Mucosa of stomach (tissue), 1 donor: ENCODE results near the gene SCO1.

Source experiments
- H3K27me3 ChIP-seq: one replicate; pipeline ENCODE4 v1.7.0; 2013; ENCODE audit warnings: mild to moderate bottlenecking, low read length; ENCODE audit not compliant: control insufficient read depth, insufficient read depth
- H3K36me3 ChIP-seq: one replicate; pipeline ENCODE4 v1.7.0; 2013; ENCODE audit warnings: low read length; ENCODE audit not compliant: control insufficient read depth, insufficient read depth
- H3K4me1 ChIP-seq: one replicate; pipeline ENCODE4 v1.7.0; 2013; ENCODE audit warnings: mild to moderate bottlenecking, low read length; ENCODE audit not compliant: control insufficient read depth, insufficient read depth
- H3K4me3 ChIP-seq: one replicate; pipeline ENCODE4 v1.7.0; 2013; ENCODE audit warnings: low read length
- H3K9ac ChIP-seq: one replicate; pipeline ENCODE4 v1.7.0; 2013; ENCODE audit warnings: mild to moderate bottlenecking, low read length, moderate library complexity
- H3K9me3 ChIP-seq: one replicate; pipeline ENCODE4 v1.7.0; 2013; ENCODE audit warnings: mild to moderate bottlenecking, low read length, moderate library complexity; ENCODE audit not compliant: control insufficient read depth
- donor health status: Pancreatic carcinoma.

SCO1 gene

DNA sequence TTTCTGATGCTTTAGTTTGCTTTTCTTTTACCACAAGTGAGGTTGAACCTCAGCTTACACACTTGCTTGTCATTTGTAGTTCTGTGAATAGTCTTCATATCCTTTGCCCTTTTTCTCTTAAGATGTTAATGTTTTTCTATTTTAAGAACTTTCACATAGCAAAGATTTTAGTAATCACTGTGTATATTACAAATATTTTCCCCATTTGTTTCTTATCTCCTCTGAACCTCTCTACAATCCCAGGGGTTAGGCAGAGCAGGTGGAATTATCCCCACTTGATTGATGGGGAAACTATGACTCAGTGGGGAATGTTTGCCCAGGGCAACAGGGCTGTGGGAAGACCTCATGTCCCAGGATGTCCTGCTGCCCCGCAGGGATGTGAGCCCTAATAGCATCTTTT lies 28.6 kb downstream of the SCO1 start:
- no peak overlapping the region for H3K9ac ChIP-seq
- no peaks in the 10 kb centered on the region for H3K4me1 ChIP-seq
- no peak overlapping the region for H3K4me3 ChIP-seq
- no peaks in the 10 kb centered on the region for H3K9me3 ChIP-seq
- H3K27me3 ChIP-seq = no peaks in the 10 kb centered on the region
- no peaks in the 10 kb centered on the region for H3K36me3 ChIP-seq

DNA sequence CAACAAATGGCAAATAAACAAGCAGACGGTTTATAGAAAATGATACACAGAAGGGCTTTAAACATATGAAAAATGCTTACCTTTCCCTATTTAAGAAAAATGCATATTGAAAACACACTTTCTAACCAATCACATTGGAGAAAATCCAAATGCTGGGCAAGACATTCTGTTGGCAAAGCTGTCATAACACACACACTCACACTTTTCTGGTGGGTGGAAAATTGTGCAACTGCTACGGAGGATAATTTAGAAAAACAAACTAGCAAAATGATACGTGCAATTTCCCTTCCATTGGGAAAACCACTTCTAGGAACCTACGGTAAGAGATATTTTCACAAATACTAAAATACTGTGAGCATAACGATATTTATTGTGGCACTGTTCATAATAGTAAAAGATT lies 30.4 kb downstream of the SCO1 start:
- H3K9me3 ChIP-seq = no peaks in the 10 kb centered on the region

DNA sequence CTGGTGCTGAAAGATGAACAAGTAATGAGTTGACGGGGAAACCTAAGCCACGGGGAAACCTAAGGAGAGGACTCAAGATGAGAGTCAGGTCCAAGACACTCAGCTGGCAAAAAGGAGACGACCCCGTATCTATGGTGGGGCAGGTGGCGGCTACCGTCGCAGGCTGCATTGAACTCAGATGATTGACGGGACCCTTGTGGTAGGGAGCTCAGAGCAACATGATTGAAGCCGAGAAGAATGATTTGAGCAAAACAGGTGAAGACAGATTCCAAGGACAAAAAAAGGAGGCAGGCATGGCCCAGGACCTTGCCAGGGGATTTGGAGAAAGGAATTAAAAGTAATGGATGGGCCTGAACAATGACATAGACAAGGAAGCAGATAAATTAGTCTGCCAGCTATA lies 32.8 kb downstream of the SCO1 start:
- H3K36me3 ChIP-seq = no peaks in the 10 kb centered on the region
- no peak overlapping the region for H3K4me3 ChIP-seq
- H3K9ac ChIP-seq = no peak overlapping the region
- H3K4me1 ChIP-seq = no peaks in the 10 kb centered on the region
- H3K9me3 ChIP-seq = no peaks in the 10 kb centered on the region
- no peaks in the 10 kb centered on the region for H3K27me3 ChIP-seq

More for the DNA sequence above, 30.4 kb downstream of the SCO1 start:
- H3K4me3 ChIP-seq = no peak overlapping the region
- H3K4me1 ChIP-seq = no peaks in the 10 kb centered on the region
- no peak overlapping the region for H3K9ac ChIP-seq
- no peaks in the 10 kb centered on the region for H3K27me3 ChIP-seq
- no peaks in the 10 kb centered on the region for H3K36me3 ChIP-seq

DNA sequence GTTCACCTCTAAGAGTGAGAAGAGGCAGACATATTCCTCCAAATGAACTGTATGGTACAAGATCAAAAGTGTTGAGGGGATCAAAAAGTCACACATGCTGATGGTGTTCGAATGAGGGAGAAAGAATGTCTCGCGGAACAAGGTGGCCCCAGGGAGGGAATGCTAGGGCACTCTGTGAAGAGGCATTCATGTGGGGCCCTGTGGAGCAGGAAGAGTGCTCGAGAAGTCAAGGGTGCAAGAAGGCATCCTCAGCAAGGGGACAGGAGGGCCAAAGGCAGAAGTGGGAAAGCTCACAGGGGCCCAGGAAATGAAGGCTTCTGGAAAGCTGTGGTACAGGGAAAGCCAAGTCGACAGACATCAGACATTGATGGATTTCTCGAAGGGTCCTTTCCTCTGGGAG lies 34.1 kb downstream of the SCO1 start:
- H3K4me1 ChIP-seq = no peaks in the 10 kb centered on the region
- no peak overlapping the region for H3K9ac ChIP-seq
- no peak overlapping the region for H3K4me3 ChIP-seq
- H3K9me3 ChIP-seq = no peaks in the 10 kb centered on the region
- H3K36me3 ChIP-seq = no peaks in the 10 kb centered on the region
- H3K27me3 ChIP-seq = no peaks in the 10 kb centered on the region

DNA sequence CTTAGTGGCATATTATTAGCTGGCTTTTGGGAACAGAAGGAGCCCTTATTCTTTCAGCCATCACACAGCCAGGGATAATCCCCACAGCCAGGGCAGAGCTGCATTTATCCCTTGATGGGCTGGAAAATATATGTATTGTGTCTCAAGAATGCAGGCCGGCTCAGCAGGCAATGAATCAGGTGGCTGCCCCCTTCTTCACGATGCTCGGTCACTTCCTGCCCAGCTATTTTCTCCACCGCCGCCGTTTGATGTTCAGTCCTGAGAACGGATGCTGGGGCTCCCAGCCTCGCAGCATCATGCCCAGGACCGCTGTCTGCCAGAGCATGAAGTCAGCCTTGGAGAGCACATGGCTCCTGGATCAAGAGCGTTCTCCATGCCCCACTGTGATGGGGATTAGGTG lies 35.9 kb downstream of the SCO1 start:
- no peaks in the 10 kb centered on the region for H3K36me3 ChIP-seq
- no peak overlapping the region for H3K9ac ChIP-seq

DNA sequence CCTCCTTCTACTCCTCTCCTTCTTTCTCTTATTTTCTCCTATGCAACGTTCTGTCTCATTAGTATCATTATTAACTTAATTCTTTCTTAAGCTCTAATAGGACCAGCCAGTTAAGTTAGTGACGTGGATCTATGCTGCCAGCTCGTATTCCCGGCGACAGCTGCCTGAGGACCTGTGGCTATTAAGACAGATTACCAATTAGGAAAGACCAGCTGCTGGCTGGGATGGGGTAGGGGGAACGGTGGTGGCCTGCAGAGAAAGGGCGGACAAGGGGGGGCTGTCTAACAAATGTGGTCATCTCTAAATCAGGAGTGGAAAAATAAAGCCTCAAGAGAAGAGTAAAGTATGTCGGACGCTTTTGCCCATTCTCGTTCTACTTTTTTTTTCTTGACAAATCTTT lies 39.5 kb downstream of the SCO1 start:
- no peaks in the 10 kb centered on the region for H3K9me3 ChIP-seq
- H3K27me3 ChIP-seq = no peaks in the 10 kb centered on the region
- H3K36me3 ChIP-seq = no peaks in the 10 kb centered on the region
- H3K4me3 ChIP-seq = no peak overlapping the region
- H3K9ac ChIP-seq = no peak overlapping the region
- H3K4me1 ChIP-seq = no peaks in the 10 kb centered on the region

More for the DNA sequence above, 35.9 kb downstream of the SCO1 start:
- Histone ChIP-seq H3K4me3 (no peak overlapping the region), H3K9me3 (no peaks in the 10 kb centered on the region), H3K4me1 (no peaks in the 10 kb centered on the region), H3K27me3 (no peaks in the 10 kb centered on the region)

DNA sequence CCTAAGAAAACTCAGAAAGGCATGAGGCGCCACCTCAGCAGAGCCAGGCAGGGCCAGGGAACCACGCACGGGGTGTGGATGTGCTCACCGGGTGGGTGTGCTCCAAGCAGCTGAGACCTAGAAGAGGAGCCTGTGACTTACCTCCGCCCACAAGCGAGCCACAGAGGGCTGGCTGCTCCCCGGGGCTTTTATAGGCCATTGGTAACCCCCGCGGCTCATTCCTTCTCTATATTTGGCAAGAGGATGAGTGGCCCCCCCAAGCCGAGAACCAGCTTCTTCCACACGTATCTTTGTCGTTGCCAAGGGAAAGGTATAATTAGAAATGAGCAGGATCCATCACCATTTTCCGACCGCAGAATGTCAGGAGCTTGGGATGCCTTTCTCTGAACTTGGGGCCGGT lies 40.2 kb downstream of the SCO1 start, which contains the start of gene MYH3:
MYH3 (minus strand) TSS at position 162 of the 400 bp plus-strand sequence. CDS start 2,245 bp downstream, outside the sequence.
- H3K9ac ChIP-seq = no peak within 1 kb of the TSS
- no peaks in the 10 kb centered on the region for H3K9me3 ChIP-seq
- no peak within 1 kb of the TSS for H3K4me3 ChIP-seq
- H3K4me1 ChIP-seq = no peaks in the 10 kb centered on the region
- H3K27me3 ChIP-seq = no peaks in the 10 kb centered on the region
- no peaks in the 10 kb centered on the region for H3K36me3 ChIP-seq

DNA sequence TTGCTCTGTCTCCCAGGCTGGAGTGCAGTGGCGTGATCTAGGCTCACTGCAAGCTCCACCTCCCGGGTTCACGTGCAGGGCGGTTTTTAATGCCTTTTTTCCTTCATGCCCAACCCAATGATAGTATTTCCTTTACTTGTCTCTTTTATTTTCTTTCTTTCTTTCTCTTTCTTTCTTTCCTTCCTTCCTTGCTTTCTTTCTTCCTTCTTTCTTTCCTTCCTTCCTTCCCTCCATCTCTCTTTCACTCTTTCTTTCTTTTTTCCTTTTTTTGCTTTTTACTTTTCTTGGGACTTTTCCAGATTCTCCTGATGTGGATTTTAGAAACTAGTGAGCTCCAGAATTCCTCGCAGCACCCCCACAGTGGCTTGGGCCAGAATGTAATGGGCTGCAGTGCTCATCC lies 43.3 kb downstream of the SCO1 start:
- Histone ChIP-seq H3K36me3 (no peaks in the 10 kb centered on the region), H3K9ac (no peak overlapping the region), H3K27me3 (no peaks in the 10 kb centered on the region), H3K4me3 (no peak overlapping the region), H3K4me1 (no peaks in the 10 kb centered on the region), H3K9me3 (no peaks in the 10 kb centered on the region)

DNA sequence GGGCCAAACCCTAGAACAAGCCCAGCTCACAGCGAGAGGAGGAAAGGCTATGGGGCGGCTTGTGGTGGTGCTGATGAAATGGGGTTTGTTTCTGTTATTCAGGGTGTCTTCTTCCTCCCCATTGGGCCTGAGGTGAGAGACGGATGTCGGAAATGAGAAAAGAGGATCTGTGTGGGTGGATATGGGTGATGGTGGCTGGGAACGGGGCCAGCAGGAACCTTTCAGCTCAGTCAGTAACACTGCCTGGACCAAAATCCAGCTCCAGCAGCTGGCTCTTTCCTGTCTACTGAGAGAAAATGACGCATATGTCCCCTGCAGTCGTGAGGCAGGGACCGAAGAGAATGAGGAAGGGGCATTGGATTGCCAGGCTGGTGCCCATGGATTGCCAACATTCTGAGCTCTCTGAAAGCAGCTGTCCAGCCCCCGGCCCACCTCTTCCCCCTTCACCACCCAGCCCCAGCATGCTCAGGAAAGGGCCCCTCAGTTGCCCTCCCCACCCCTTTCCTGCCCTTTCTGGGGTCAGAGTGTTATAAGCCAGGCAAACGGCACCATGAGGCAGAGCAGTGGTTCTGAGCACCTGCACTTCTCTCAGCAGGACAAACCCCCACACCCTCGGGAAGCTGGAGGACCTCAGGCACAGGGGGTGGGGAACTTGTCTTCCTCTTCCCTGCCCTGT lies 44.2 kb downstream of the SCO1 start:
- Histone ChIP-seq H3K4me1 (no peaks in the 10 kb centered on the region), H3K9ac (no peak overlapping the region), H3K4me3 (no peak overlapping the region), H3K27me3 (no peaks in the 10 kb centered on the region), H3K36me3 (no peaks in the 10 kb centered on the region), H3K9me3 (no peaks in the 10 kb centered on the region)

DNA sequence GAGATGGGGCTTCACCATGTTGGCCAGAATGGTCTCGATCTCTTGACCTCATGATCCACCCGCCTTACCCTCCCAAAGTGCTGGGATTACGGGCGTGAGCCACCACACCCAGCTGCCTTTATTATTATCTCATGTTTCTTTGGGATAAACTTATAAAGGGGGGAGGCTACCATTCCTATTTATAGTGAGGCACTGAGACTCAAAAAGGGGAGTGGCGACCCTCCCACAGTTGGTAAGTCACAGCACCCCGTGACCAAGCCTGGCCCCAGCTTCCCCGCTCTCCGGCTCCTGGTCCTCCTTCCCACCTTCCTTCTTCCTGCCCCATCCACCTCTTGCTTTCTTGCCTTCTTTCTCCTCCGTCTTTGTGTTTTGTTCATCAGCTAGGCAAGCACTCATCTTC lies 45.4 kb downstream of the SCO1 start:
- no peaks in the 10 kb centered on the region for H3K27me3 ChIP-seq
- no peaks in the 10 kb centered on the region for H3K4me1 ChIP-seq
- no peaks in the 10 kb centered on the region for H3K9me3 ChIP-seq
- H3K9ac ChIP-seq = no peak overlapping the region
- no peaks in the 10 kb centered on the region for H3K36me3 ChIP-seq
- no peak overlapping the region for H3K4me3 ChIP-seq

DNA sequence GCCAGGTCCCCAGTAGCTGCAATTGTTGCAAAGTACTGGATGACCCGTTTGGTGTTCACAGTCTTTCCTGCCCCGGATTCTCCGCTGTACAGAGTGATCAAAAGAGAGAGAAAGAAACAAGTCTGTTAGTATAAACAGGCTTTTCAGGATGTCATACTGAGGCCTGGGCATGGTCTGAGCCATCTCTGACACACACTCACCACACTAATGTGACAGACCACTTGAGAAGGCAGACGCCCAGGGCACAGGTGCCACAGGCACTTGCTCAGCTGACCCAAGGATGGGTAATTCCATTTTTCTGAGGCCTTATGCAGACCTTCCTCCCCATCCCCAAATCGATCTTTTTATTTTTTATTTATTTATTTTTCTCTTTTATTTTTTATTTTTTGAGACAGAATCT lies 47.7 kb downstream of the SCO1 start:
- H3K4me3 ChIP-seq = no peak overlapping the region
- no peaks in the 10 kb centered on the region for H3K9me3 ChIP-seq
- no peaks in the 10 kb centered on the region for H3K36me3 ChIP-seq
- H3K9ac ChIP-seq = no peak overlapping the region
- H3K4me1 ChIP-seq = no peaks in the 10 kb centered on the region
- no peaks in the 10 kb centered on the region for H3K27me3 ChIP-seq

DNA sequence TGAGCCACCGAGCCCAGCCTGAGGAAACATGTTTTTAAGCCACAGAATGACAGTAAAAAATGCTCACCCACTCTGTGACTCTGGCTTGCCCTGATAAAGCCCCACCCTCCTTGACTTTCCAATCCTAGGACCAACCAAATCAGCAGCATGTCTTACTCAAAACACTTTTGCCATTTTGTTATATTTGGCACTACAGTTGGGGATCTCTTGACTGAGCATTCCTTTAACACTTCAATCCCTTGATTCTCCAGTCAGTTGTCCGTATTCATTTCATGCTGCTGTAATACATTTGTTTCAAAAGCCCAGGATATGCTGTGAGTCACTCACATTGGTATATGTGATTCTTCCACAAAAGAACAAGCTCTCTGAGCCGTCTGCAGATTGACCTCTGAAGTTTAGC lies 48.4 kb downstream of the SCO1 start:
- Histone ChIP-seq H3K36me3 (no peaks in the 10 kb centered on the region), H3K4me1 (no peaks in the 10 kb centered on the region), H3K27me3 (no peaks in the 10 kb centered on the region), H3K9ac (no peak overlapping the region), H3K9me3 (no peaks in the 10 kb centered on the region), H3K4me3 (no peak overlapping the region)

DNA sequence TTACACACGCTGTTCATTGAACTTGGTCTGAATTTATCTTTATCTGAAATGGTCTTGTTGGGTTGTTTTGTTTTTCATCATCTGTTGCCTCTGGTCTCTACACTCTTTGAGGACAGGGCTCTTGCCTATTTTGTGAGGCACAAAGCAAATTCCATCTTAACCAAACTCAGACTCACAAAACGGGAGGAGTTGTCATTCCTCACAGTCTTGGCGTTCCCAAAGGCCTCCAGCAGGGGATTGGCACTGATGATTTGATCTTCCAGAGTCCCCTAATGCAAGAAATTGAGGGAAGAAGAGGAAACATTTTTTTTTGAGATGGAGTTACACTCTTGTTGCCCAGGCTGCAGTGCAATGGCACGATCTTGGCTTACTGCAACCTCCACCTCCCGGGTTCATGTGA lies 49.0 kb downstream of the SCO1 start:
- Histone ChIP-seq H3K9ac (no peak overlapping the region), H3K9me3 (no peaks in the 10 kb centered on the region), H3K36me3 (no peaks in the 10 kb centered on the region), H3K4me3 (no peak overlapping the region), H3K27me3 (no peaks in the 10 kb centered on the region), H3K4me1 (no peaks in the 10 kb centered on the region)
